Common myeloid progenitor, CD34-positive (primary cell): ENCODE results near the gene GLUL.
A peak's percentile ranks its signal among the peaks of the same experiment; 100 is the strongest.

Experiments
- CTCF ChIA-PET: fragments of 350-600 bp; sonication (Branson Sonifier 250); formaldehyde crosslinking; loops from one replicate; lab custom pipeline; 2021; ENCODE audit warnings: antibody characterized with exemption; lab: Charles Lee
- POLR2A ChIA-PET: fragments of 350-600 bp; sonication (Branson Sonifier 250); formaldehyde crosslinking; loops from one replicate; lab custom pipeline; 2021; ENCODE audit warnings: antibody characterized with exemption; lab: Charles Lee
- DNase-seq, 3 donors: peaks; one replicate each; pipeline versions ENCODE4 v3.0.0 to v3.0.0-alpha.2; 2013
- H3K27ac ChIP-seq, 2 experiments: 1 replicate in 1 of 2; 2 replicates in 1 of 2; pipeline ENCODE4 v1.7.0; 2013; ENCODE audit warnings: inconsistent platforms in 2 of 2, low read length in 2 of 2, mild to moderate bottlenecking in 2 of 2, low read depth in 1 of 2, moderate library complexity in 1 of 2; ENCODE audit not compliant: severe bottlenecking in 2 of 2, insufficient read depth in 1 of 2, poor library complexity in 1 of 2
- H3K27me3 ChIP-seq, 5 experiments: replicated peaks in 2 of 5; 1 replicate in 3 of 5; 2 replicates in 2 of 5; pipeline versions ENCODE4 v1.6.1 to v1.7.0; 2013; ENCODE audit warnings: low read length in 4 of 5, mild to moderate bottlenecking in 2 of 5, moderate library complexity in 2 of 5, inconsistent platforms in 1 of 5; ENCODE audit not compliant: insufficient read depth in 5 of 5, control insufficient read depth in 4 of 5
- H3K36me3 ChIP-seq, 4 experiments: 1 replicate in 2 of 4; 2 replicates in 2 of 4; pipeline versions ENCODE4 v1.6.1 to v1.7.0; 2013; ENCODE audit warnings: low read length in 3 of 4, control low read depth in 1 of 4, mild to moderate bottlenecking in 1 of 4; ENCODE audit not compliant: control insufficient read depth in 4 of 4, insufficient read depth in 4 of 4
- H3K4me1 ChIP-seq, 4 experiments: 1 replicate in 3 of 4; 2 replicates in 1 of 4; pipeline versions ENCODE4 v1.6.1 to v1.7.1; 2013; ENCODE audit warnings: low read length in 3 of 4, mild to moderate bottlenecking in 3 of 4, control low read depth in 1 of 4, inconsistent platforms in 1 of 4, moderate library complexity in 1 of 4; ENCODE audit not compliant: control insufficient read depth in 4 of 4, insufficient read depth in 4 of 4; ENCODE audit errors: control extremely low read depth in 1 of 4
- H3K4me3 ChIP-seq, 7 experiments: 1 replicate in 4 of 7; 2 replicates in 3 of 7; pipeline versions ENCODE4 v1.5.1 to v1.7.0; 2013; ENCODE audit warnings: mild to moderate bottlenecking in 7 of 7, low read length in 6 of 7, moderate library complexity in 6 of 7, inconsistent platforms in 2 of 7, low read depth in 2 of 7, control low read depth in 1 of 7; ENCODE audit not compliant: insufficient read depth in 4 of 7, control insufficient read depth in 1 of 7; ENCODE audit errors: extremely low read depth in 1 of 7
- H3K9me3 ChIP-seq, 5 experiments: 1 replicate in 4 of 5; 2 replicates in 1 of 5; pipeline versions ENCODE4 v1.6.1 to v1.7.1; 2013; ENCODE audit warnings: low read length in 4 of 5, mild to moderate bottlenecking in 2 of 5, inconsistent platforms in 1 of 5, low read depth in 1 of 5, moderate library complexity in 1 of 5; ENCODE audit not compliant: control insufficient read depth in 4 of 5, insufficient read depth in 2 of 5; ENCODE audit errors: control extremely low read depth in 1 of 5
- WGBS: methylation state at CpG from one replicate; pipeline ENCODE4 v1.1.5; 2013; ENCODE audit not compliant: insufficient coverage; 5-methylcytosine and 5-hydroxymethylcytosine counted together

Gene GLUL

DNA sequence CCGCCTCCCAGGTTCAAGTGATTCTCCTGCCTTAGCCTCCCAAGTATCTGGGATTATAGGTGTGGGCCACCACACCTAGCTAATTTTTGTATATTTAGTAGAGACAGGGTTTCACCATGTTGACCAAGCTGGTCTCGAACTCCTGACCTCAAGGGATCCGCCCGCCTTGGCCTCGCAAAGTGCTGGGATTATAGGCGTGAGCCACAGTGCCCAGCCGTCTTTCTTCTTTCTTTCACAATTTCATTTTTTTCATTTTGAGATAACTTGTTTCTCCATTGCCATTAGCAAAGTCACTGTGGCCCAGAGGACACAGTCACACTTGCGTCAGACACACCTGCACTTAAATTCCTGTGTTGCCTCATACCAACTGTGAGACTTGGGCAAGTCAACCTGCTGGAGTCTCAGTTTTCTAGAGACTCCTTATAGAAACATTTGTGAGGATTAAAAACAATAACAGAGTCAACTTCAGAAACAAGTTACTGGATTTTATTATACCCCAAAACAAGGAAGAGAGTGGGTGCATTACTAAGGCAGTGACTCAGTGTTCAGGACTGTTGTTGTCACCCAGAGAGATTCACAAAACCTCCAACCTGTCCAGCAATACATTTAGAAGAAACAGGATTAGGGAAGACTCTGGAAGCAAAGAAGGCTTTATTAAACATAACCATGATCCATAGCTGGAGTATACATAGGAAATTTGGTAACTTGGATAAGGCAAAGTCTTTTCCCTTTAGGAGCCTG lies 6.2 kb upstream of the GLUL start:
- no peak for DNase-seq
- 99% methylated on average over 7 of the region's 8 CpGs for WGBS
- no peak overlapping the region for H3K4me3 ChIP-seq
- CTCF ChIA-PET = interaction anchor here (0.9 to 12.4 kb wide), 15 partner anchors 10 to 317 kb away, joined by 3 to 236 read pairs (median 6); no protein-coding TSS in a partner anchor
- H3K9me3 ChIP-seq = no peaks in the 10 kb centered on the region
- no peak overlapping the region for H3K27ac ChIP-seq
- peaks cover 9 to 40% (median 18%) of the 10 kb centered on the region in 4 experiments for H3K4me1 ChIP-seq
- POLR2A ChIA-PET = interaction anchor here (1.5 kb wide), 1 partner anchor 313 kb away, joined by 3 read pairs; no protein-coding TSS in a partner anchor
- H3K36me3 ChIP-seq = no peaks in the 10 kb centered on the region
- H3K27me3 ChIP-seq = no peaks in the 10 kb centered on the region

DNA sequence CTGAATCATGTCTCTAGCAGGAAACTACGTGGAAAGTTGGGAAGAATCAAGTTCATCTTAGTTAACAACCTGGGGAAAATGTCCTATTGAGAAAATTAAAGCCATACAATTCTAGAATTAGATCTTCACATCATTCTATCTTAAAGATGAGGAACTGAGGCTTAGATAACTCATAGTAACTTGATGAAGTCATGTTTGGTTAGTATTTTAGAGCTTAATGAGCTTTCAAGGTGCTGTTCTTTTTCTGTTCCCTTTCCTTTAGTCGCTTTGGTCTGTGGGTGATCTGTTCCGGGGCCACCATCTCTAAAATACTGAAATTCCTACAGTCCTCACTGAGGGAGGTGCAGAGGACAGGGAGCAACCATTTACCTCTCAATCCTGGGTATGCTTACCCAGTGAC lies 4.3 kb upstream of the GLUL start:
- Histone ChIP-seq H3K9me3 (no peaks in the 10 kb centered on the region), H3K27me3 (no peaks in the 10 kb centered on the region), H3K36me3 (no peaks in the 10 kb centered on the region), H3K4me1 (peaks cover 11 to 49% (median 24%) of the 10 kb centered on the region in 4 experiments), H3K27ac (no peak overlapping the region), H3K4me3 (no peak overlapping the region)
- no CpG with 5 or more reads among the region's 3 CpGs for WGBS
- ChIA-PET POLR2A (no interaction called here), CTCF (interaction anchor here (0.6 to 12.4 kb wide), 19 partner anchors 17 to 917 kb away, joined by 3 to 236 read pairs (median 5); no protein-coding TSS in a partner anchor)
- no peak for DNase-seq

DNA sequence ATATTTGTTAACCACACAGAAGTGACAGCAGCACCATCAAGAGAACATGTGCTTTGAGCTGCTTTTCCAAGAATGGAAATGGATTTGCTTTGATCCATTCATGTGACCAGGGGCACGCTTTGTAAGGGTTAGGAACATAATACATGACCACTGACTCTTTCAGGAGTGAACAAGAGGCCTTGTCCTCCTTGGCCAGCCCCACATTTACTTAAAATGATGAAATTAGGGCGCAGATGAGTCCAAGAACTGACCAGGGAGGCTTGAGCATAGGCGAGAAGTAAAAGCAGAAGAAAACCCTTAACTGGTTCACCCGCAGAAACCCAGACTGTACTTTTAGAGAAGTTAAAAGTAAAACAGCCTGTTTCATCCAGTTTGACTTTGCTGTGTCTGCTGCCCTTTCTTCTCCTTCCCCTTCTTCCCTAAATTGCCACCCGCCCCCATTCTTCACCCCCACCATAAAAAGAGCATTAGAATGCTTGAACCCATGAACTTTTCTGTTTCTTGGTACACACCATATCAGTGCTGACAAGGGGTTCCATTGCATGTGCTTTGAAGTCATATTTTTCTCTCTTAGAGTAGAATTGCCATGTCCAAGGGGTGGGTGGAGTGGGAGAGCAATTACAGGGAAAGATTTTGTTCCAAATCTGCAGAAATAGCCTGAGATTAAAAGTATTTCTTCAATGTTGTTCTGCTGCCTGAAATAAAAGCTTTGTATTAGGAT lies 2.6 kb upstream of the GLUL start:
- peaks cover 11 to 52% (median 25%) of the 10 kb centered on the region in 4 experiments for H3K4me1 ChIP-seq
- peak overlapping the region in 1 of 7 experiments; percentile 30 for H3K4me3 ChIP-seq
- peak overlapping the region in 1 of 2 experiments; percentile 0 for H3K27ac ChIP-seq
- POLR2A ChIA-PET = no interaction called here
- H3K9me3 ChIP-seq = no peaks in the 10 kb centered on the region
- CTCF ChIA-PET = interaction anchor here (2.4 to 12.4 kb wide), 5 partner anchors 139 to 309 kb away, joined by 7 to 236 read pairs (median 31); no protein-coding TSS in a partner anchor
- peaks cover 0 to 8% (median 0%) of the 10 kb centered on the region in 4 experiments for H3K36me3 ChIP-seq
- H3K27me3 ChIP-seq = no peaks in the 10 kb centered on the region
- DNase-seq = peak; percentile 33 to 73 (median 68)
- 16% methylated on average over 5 of the region's 5 CpGs for WGBS

DNA sequence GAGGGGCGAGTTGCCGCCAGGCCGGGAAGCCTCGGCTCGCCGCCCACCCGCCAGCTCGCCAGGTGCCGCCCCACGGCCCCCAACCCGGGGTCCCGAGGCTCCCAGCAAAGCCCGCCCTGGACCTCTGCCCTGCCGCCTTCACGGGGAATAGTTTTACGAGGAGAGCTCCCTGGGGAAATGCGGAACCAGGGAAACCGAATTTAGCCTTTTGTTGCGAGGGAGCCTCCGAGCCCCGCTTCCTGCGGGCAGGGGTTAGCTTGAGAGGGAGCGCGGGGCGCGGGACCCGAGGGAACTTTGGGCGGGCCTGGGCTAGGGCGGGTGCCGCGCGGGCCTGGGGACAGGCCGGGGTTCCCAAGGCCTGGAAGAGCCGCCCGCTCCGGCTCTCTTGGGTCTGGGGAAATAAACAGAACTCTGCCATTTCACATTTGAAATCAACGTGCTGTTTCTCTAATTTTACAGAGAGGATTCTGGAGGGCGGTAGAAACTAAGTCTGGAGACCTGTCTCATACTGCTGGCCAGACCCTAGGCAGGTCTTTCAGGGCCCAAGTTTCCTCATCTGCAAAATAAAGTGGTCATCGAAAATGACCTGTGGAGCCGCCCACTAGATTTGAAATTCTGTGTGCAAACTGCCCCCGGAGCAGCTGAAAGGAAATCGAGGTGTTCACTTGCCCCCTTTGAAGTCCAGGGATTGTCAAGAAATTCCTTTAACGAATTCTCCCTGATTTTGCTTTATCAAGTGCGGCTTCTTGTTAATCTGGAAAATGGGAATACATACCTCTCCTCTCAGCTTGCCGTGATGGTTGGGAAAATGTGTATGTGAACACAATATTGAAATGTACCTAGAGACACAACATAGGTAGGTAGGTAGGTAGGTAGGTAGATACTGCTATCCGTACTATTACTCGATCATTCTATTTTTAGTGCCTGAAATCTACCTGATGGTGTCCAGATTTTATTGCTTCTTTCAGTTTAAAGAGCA lies 749 bp upstream of the GLUL start:
- ChIA-PET POLR2A (interaction anchor here (0.6 to 1.4 kb wide), 9 partner anchors 10 to 399 kb away, joined by 3 to 6 read pairs (median 4); no protein-coding TSS in a partner anchor), CTCF (interaction anchor here (1.1 to 12.4 kb wide), 4 partner anchors 11 to 307 kb away, joined by 3 to 236 read pairs (median 6); no protein-coding TSS in a partner anchor)
- no peaks in the 10 kb centered on the region for H3K9me3 ChIP-seq
- H3K27ac ChIP-seq = peak overlapping the region; percentile 68 to 91
- DNase-seq = peak; percentile 51 to 72 (median 57)
- H3K4me1 ChIP-seq = peaks cover 19 to 70% (median 31%) of the 10 kb centered on the region in 4 experiments
- H3K4me3 ChIP-seq = peak overlapping the region; percentile 71 to 91 (median 83)
- no peaks in the 10 kb centered on the region for H3K27me3 ChIP-seq
- peaks cover 5 to 23% (median 12%) of the 10 kb centered on the region in 4 experiments for H3K36me3 ChIP-seq
- 12% methylated on average over 40 of the region's 47 CpGs for WGBS

DNA sequence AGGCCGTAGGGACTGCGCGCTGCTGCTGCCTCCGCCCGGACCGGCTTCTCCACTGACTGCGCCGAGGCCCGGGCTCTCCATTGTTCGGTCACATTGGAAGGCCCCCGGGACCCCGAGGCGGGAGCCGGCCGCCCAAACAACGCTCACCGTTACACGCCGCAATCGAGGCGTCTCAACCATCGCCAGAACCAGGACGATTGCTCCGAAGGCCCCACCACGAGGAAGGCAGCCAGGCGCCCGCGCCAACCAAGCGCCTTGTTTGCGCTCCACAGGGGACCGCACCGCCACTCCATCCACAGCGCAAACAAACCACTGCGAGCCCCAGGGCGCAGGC lies 595 bp downstream of the GLUL start:
- peak overlapping the region; percentile 68 to 91 for H3K27ac ChIP-seq
- peak overlapping the region; percentile 63 to 91 (median 83) for H3K4me3 ChIP-seq
- DNase-seq = no peak
- peaks cover 17 to 64% (median 27%) of the 10 kb centered on the region in 4 experiments for H3K4me1 ChIP-seq
- WGBS = 1% methylated on average over 29 of the region's 35 CpGs
- POLR2A ChIA-PET = interaction anchor here (1.0 to 1.6 kb wide), 2 partner anchors 10 to 94 kb away, joined by 3 to 4 read pairs; no protein-coding TSS in a partner anchor
- CTCF ChIA-PET = interaction anchor here (0.8 to 1.8 kb wide), 2 partner anchors 91 to 247 kb away, joined by 3 to 9 read pairs; no protein-coding TSS in a partner anchor
- no peaks in the 10 kb centered on the region for H3K27me3 ChIP-seq
- no peaks in the 10 kb centered on the region for H3K9me3 ChIP-seq
- peaks cover 14 to 36% (median 25%) of the 10 kb centered on the region in 4 experiments for H3K36me3 ChIP-seq

DNA sequence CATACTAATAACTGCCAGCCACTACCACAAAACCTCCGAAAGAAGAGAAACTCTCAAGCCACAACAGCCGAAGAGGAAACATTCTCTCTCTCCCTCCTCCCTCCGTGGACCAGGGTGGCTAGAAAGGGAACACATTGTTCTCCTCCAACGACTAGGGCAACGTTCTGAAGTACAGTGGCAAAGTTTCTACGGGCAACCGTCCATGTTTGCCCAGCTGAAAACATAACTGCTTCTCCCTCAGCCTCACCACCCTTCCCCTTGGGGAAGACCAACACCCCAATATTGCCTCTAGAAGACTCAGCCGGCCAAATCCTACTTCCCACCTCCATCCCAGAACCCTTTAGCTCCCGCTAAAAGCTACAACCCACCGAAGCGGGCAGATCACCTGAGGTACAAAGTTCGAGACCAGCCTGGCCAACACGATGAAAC lies 2.0 kb downstream of the GLUL start:
- Histone ChIP-seq H3K27ac (peak overlapping the region; percentile 67 to 91), H3K9me3 (no peaks in the 10 kb centered on the region), H3K4me1 (peaks cover 17 to 53% (median 27%) of the 10 kb centered on the region in 4 experiments), H3K27me3 (no peaks in the 10 kb centered on the region), H3K36me3 (peaks cover 26 to 48% (median 37%) of the 10 kb centered on the region in 4 experiments), H3K4me3 (peak overlapping the region; percentile 63 to 91 (median 83))
- ChIA-PET POLR2A (interaction anchor here (1.6 kb wide), 1 partner anchor 9 kb away, joined by 4 read pairs; no protein-coding TSS in a partner anchor), CTCF (interaction anchor here (1.0 to 1.8 kb wide), 6 partner anchors 52 to 393 kb away, joined by 3 to 9 read pairs (median 4); no protein-coding TSS in a partner anchor)
- peak in 2 of 3 donors; percentile 43 to 46 for DNase-seq
- WGBS = 1% methylated on average over 12 of the region's 13 CpGs
